HepG2 (cell line): ENCODE results near the gene ZBTB1. TPM values are rescaled to one million over a fixed set of nuclear protein-coding genes. Genes with fewer than 3 reads are reported as not detected.
A peak's percentile ranks its signal among the peaks of the same experiment; 100 is the strongest.

Experiments used
- BRCA1 ChIP-seq: sonication (generic); formaldehyde crosslinking; IDR thresholded peaks from 2 replicates; pipeline ENCODE4 v1.4.0; 2020; ENCODE audit warnings: missing genetic modification reagents
- CC2D1A ChIP-seq: sonication (generic); formaldehyde crosslinking; IDR thresholded peaks from 2 replicates; pipeline ENCODE4 v1.8.1; 2023; ENCODE audit warnings: mild to moderate bottlenecking, missing genetic modification reagents
- HOXA7 ChIP-seq: sonication (generic); formaldehyde crosslinking; IDR thresholded peaks from 2 replicates; pipeline ENCODE4 v1.8.1; 2022; ENCODE audit warnings: mild to moderate bottlenecking, missing genetic modification reagents, moderate library complexity
- NBN ChIP-seq: fragments of 450-650 bp; conservative IDR thresholded peaks from 2 replicates; pipeline ENCODE4 v1.6.1; 2017
- SUZ12 ChIP-seq: fragments of 150-350 bp; IDR thresholded peaks from 2 replicates; pipeline ENCODE4 v1.6.1; 2014; ENCODE audit warnings: low read depth, low read length
- SYNCRIP ChIP-seq: fragments of 200-400 bp; formaldehyde crosslinking; IDR thresholded peaks from 2 replicates; pipeline ENCODE4 v1.6.1; 2018; ENCODE audit warnings: mild to moderate bottlenecking, low read depth, low read length; ENCODE audit not compliant: insufficient read depth
- ZBTB3 ChIP-seq: sonication (generic); formaldehyde crosslinking; IDR thresholded peaks from 2 replicates; pipeline ENCODE4 v1.4.0; 2020; ENCODE audit warnings: low read depth, mild to moderate bottlenecking, moderate library complexity, missing genetic modification reagents, borderline replicate concordance
- ZFP37 ChIP-seq: sonication (generic); formaldehyde crosslinking; IDR thresholded peaks from 2 replicates; pipeline ENCODE4 v1.4.0; 2020; ENCODE audit warnings: missing genetic modification reagents, borderline replicate concordance
- polyA plus RNA-seq, 8 experiments: library from polyadenylated mRNA; depleted of rRNA in 3 of 8; stranded (reverse) in 7 of 8; unstranded in 1 of 8; fragments of >200 nt; fragmentation: Illumina TruSeq in 4 of 8; extraction: Trizol in 4 of 8; gene quantifications; 2 replicates each; pipeline versions ENCODE4 v1.2.1 to v1.2.3, GENCODE V29; 2011 to 2016; ENCODE audit warnings: low read depth in 4 of 8, missing spikeins in 1 of 8, mixed read lengths in 1 of 8; ENCODE audit not compliant: insufficient read depth in 1 of 8
- total RNA-seq, 5 experiments: library from RNA; depleted of rRNA; stranded (reverse); fragments of >200 nt; fragmentation: Illumina TruSeq; extraction: Trizol; gene quantifications; 2 replicates each; pipeline ENCODE4 v1.2.3, GENCODE V29; 2016; ENCODE audit warnings: low read depth in 1 of 5
- TF ChIP-seq, protein P1 (sequence below): sonication (generic); formaldehyde crosslinking; IDR thresholded peaks from 2 replicates; pipeline ENCODE4 v1.5.0; 2020; ENCODE audit warnings: mild to moderate bottlenecking, missing genetic modification reagents, borderline replicate concordance
- TF ChIP-seq, protein P2 (sequence below): sonication (generic); formaldehyde crosslinking; IDR thresholded peaks from 2 replicates; pipeline ENCODE4 v1.5.0; 2020; ENCODE audit warnings: missing genetic modification reagents
- TF ChIP-seq, protein P3 (sequence below), 2 experiments: sonication (generic) in 1 of 2; formaldehyde crosslinking in 1 of 2; IDR thresholded peaks; 2 replicates each; pipeline versions ENCODE4 v1.6.1 to v1.9.0; 2014 to 2022; ENCODE audit warnings: antibody characterized with exemption in 1 of 2, borderline replicate concordance in 1 of 2, inconsistent platforms in 1 of 2, low read depth in 1 of 2, missing genetic modification reagents in 1 of 2

Gene ZBTB1
- total and polyA plus RNA-seq, 2 of the 13 experiments (the other 11 are each of a cell fraction or from before 2014, with no cell fraction given): 18.8 to 22.6 TPM

DNA sequence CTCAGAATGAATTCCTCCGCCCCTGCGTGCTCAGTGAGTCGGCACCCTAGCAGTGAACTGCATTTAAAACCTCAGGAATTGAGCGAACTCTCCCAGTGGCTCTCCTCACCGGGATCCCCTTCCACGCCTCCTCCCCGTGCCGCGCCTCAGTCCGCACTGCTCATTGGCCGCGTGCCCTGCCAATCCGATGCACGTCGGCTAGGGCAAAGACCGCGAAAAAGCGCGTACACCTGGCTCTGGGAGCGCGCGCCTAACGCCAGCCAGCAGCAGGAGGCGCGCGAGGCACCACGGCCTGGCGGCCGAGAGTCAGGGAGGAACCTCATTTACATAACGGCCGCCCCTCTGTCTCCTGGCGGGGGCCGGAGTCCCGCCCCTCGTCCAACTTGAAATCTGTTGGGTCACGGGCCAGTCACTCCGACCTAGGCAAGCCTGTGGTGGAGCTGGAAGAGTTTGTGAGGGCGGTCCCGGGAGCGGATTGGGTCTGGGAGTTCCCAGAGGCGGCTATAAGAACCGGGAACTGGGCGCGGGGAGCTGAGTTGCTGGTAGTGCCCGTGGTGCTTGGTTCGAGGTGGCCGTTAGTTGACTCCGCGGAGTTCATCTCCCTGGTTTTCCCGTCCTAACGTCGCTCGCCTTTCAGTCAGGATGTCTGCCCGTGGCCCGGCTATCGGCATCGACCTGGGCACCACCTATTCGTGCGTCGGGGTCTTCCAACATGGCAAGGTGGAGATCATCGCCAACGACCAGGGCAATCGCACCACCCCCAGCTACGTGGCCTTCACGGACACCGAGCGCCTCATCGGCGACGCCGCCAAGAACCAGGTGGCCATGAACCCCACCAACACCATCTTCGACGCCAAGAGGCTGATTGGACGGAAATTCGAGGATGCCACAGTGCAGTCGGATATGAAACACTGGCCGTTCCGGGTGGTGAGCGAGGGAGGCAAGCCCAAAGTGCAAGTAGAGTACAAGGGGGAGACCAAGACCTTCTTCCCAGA is 35.9 kb downstream of the ZBTB1 start, which contains the start of gene HSPA2 (continued):
- TF ChIP-seq, protein P1, sequence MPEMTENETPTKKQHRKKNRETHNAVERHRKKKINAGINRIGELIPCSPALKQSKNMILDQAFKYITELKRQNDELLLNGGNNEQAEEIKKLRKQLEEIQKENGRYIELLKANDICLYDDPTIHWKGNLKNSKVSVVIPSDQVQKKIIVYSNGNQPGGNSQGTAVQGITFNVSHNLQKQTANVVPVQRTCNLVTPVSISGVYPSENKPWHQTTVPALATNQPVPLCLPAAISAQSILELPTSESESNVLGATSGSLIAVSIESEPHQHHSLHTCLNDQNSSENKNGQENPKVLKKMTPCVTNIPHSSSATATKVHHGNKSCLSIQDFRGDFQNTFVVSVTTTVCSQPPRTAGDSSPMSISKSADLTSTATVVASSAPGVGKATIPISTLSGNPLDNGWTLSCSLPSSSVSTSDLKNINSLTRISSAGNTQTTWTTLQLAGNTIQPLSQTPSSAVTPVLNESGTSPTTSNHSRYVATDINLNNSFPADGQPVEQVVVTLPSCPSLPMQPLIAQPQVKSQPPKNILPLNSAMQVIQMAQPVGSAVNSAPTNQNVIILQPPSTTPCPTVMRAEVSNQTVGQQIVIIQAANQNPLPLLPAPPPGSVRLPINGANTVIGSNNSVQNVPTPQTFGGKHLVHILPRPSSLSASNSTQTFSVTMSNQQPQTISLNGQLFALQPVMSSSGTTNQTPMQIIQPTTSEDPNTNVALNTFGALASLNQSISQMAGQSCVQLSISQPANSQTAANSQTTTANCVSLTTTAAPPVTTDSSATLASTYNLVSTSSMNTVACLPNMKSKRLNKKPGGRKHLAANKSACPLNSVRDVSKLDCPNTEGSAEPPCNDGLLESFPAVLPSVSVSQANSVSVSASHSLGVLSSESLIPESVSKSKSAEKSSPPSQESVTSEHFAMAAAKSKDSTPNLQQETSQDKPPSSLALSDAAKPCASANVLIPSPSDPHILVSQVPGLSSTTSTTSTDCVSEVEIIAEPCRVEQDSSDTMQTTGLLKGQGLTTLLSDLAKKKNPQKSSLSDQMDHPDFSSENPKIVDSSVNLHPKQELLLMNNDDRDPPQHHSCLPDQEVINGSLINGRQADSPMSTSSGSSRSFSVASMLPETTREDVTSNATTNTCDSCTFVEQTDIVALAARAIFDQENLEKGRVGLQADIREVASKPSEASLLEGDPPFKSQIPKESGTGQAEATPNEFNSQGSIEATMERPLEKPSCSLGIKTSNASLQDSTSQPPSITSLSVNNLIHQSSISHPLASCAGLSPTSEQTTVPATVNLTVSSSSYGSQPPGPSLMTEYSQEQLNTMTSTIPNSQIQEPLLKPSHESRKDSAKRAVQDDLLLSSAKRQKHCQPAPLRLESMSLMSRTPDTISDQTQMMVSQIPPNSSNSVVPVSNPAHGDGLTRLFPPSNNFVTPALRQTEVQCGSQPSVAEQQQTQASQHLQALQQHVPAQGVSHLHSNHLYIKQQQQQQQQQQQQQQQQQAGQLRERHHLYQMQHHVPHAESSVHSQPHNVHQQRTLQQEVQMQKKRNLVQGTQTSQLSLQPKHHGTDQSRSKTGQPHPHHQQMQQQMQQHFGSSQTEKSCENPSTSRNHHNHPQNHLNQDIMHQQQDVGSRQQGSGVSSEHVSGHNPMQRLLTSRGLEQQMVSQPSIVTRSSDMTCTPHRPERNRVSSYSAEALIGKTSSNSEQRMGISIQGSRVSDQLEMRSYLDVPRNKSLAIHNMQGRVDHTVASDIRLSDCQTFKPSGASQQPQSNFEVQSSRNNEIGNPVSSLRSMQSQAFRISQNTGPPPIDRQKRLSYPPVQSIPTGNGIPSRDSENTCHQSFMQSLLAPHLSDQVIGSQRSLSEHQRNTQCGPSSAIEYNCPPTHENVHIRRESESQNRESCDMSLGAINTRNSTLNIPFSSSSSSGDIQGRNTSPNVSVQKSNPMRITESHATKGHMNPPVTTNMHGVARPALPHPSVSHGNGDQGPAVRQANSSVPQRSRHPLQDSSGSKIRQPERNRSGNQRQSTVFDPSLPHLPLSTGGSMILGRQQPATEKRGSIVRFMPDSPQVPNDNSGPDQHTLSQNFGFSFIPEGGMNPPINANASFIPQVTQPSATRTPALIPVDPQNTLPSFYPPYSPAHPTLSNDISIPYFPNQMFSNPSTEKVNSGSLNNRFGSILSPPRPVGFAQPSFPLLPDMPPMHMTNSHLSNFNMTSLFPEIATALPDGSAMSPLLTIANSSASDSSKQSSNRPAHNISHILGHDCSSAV (CRISPR knock-in tag): no peak
- TF ChIP-seq SYNCRIP (no peak), ZBTB3 (CRISPR knock-in tag) (no peak), BRCA1 (CRISPR knock-in tag) (no peak), SUZ12 (no peak), HOXA7 (no peak), ZFP37 (no peak), NBN (no peak), CC2D1A (CRISPR knock-in tag) (no peak)
- TF ChIP-seq, protein P2, sequence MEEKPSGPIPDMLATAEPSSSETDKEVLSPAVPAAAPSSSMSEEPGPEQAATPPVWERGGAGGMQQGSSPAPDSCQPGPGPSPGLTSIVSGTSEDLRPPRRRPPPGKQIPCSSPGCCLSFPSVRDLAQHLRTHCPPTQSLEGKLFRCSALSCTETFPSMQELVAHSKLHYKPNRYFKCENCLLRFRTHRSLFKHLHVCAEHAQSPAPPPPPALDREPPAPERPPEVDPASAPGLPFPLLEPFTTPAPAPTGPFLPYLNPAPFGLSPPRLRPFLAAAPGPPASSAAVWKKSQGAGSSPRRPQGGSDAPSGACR (CRISPR knock-in tag): no peak
- TF ChIP-seq, protein P3, sequence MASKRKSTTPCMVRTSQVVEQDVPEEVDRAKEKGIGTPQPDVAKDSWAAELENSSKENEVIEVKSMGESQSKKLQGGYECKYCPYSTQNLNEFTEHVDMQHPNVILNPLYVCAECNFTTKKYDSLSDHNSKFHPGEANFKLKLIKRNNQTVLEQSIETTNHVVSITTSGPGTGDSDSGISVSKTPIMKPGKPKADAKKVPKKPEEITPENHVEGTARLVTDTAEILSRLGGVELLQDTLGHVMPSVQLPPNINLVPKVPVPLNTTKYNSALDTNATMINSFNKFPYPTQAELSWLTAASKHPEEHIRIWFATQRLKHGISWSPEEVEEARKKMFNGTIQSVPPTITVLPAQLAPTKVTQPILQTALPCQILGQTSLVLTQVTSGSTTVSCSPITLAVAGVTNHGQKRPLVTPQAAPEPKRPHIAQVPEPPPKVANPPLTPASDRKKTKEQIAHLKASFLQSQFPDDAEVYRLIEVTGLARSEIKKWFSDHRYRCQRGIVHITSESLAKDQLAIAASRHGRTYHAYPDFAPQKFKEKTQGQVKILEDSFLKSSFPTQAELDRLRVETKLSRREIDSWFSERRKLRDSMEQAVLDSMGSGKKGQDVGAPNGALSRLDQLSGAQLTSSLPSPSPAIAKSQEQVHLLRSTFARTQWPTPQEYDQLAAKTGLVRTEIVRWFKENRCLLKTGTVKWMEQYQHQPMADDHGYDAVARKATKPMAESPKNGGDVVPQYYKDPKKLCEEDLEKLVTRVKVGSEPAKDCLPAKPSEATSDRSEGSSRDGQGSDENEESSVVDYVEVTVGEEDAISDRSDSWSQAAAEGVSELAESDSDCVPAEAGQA (IDR thresholded peaks at IDR 0.05; ENCODE audit: low read depth): peak; percentile 69; the same call in 1 of the 2 replicates
- TF ChIP-seq, protein P3 (CRISPR knock-in tag; IDR thresholded peaks at IDR 0.05; ENCODE audit: borderline replicate concordance): no peak
